NB4 (cell line): ENCODE data around the gene CCDC78.

ENCODE experiments used
- DNase-seq: peaks from one replicate; pipeline ENCODE4 v3.0.0; 2010; ENCODE audit warnings: low read depth
- H3K4me3 ChIP-seq: one replicate; pipeline ENCODE4 v1.5.1; 2011; ENCODE audit warnings: mild to moderate bottlenecking, low read depth, low read length, moderate library complexity
- CTCF ChIP-seq: IDR thresholded peaks from one replicate; pipeline ENCODE4 v1.5.1; 2012; ENCODE audit warnings: low read depth, low read length
- MAX ChIP-seq: IDR thresholded peaks from 2 replicates; pipeline ENCODE4 v1.6.1; 2011; ENCODE audit warnings: low read depth, low read length
- MYC ChIP-seq: IDR thresholded peaks from 2 replicates; pipeline ENCODE4 v1.6.1; 2011; ENCODE audit warnings: low read depth, low read length
- POLR2A ChIP-seq: IDR thresholded peaks from 2 replicates; pipeline ENCODE4 v1.6.1; 2011; ENCODE audit warnings: mild to moderate bottlenecking; ENCODE audit not compliant: insufficient read length; ENCODE audit errors: extremely low read depth

Gene CCDC78

GRCh38 chr16:679814-680624 lies 46.2 kb downstream of the CCDC78 start, which contains the start of gene STUB1:
Gene STUB1 (plus strand): TSS chr16:680410. CDS start chr16:680526, 116 bp downstream.
- peak within 1 kb of the TSS; percentile 78 for H3K4me3 ChIP-seq
- TF ChIP-seq MAX (no peak), POLR2A (peak; percentile 53), MYC (peak; percentile 48; the same call in 1 of the 2 replicates)
- DNase-seq, result peak; percentile 81

GRCh38 chr16:678858-679813 lies 47.1 kb downstream of the CCDC78 start:
- DNase-seq, result peak; percentile 70
- peak overlapping the region; percentile 34 for H3K4me3 ChIP-seq
- TF ChIP-seq CTCF, result no peak
- TF ChIP-seq POLR2A, result peak; percentile 37
- peak; percentile 30; the same call in 1 of the 2 replicates for TF ChIP-seq MYC
- TF ChIP-seq MAX, result peak; percentile 58; the same call in 1 of the 2 replicates

- DNase-seq, result no peak
- TF ChIP-seq MAX, result no peak
- no peak for TF ChIP-seq MYC
- no peak for TF ChIP-seq CTCF
- TF ChIP-seq POLR2A, result no peak
- no peak overlapping the region for H3K4me3 ChIP-seq
Measured at GRCh38 chr16:678209-678857, 47.9 kb downstream of the CCDC78 start.

- no peak for DNase-seq
- H3K4me3 ChIP-seq, result no peak overlapping the region
- TF ChIP-seq CTCF, result no peak
- no peak for TF ChIP-seq MAX
- TF ChIP-seq POLR2A, result no peak
- no peak for TF ChIP-seq MYC
Measured at GRCh38 chr16:677316-678190, 48.7 kb downstream of the CCDC78 start.

GRCh38 chr16:676913-677312 lies 49.3 kb downstream of the CCDC78 start:
- DNase-seq, result no peak
- no peak for TF ChIP-seq MAX
- TF ChIP-seq CTCF, result no peak
- TF ChIP-seq MYC, result no peak
- no peak for TF ChIP-seq POLR2A
- H3K4me3 ChIP-seq, result no peak overlapping the region
